K562 treated with DMSO at 1 percent for 48 hours (cell line): ENCODE data around the gene PKD2. TPM values are rescaled to one million over a fixed set of nuclear protein-coding genes. Genes with fewer than 3 reads are reported as not detected.

ENCODE experiments used
- total RNA-seq: library from RNA; unstranded; fragments of 300-600 nt; gene quantifications from 2 replicates; pipeline ENCODE4 v1.2.3, GENCODE V29; 2022; ENCODE audit warnings: low replicate concordance; ENCODE audit errors: extremely low read depth

The PKD2 gene
- not detected in 2 replicates for total RNA-seq

GRCh38 chr4:88007304-88008121, at the start of gene PKD2:
Gene PKD2, plus strand, starts transcription at chr4:88007635. Its CDS starts 99 bp downstream, at chr4:88007734.

GRCh38 chr4:87975466-87975865, 32.0 kb upstream of the PKD2 start, which contains the start of gene SPP1:
Gene SPP1, plus strand, starts transcription at chr4:87975714. Its CDS starts 1,182 bp downstream, at chr4:87976896.

Other genes starting within 250 kb of the PKD2 start
- gene IBSP, start 208.1 kb upstream of the PKD2 start, total RNA-seq: not detected in 2 replicates
- gene MEPE, start 174.7 kb upstream of the PKD2 start, total RNA-seq: not detected in 2 replicates
- gene SPP1, start 31.9 kb upstream of the PKD2 start, total RNA-seq: not detected in 2 replicates
- not detected in 2 replicates for gene ABCG2, start 151.0 kb downstream of the PKD2 start, total RNA-seq